GM04504 (cell line): ENCODE data around the gene SH3BGRL2.
A peak's percentile ranks its signal among the peaks of the same experiment; 100 is the strongest.

ENCODE experiments used
- DNase-seq: peaks from one replicate; pipeline ENCODE4 v3.0.0-alpha.2; 2012; ENCODE audit warnings: low read depth

The SH3BGRL2 gene

GRCh38 chr6:79699606-79700005 is 68.5 kb downstream of the SH3BGRL2 start:
- DNase-seq: no peak

GRCh38 chr6:79702691-79703090 is 71.6 kb downstream of the SH3BGRL2 start:
- DNase-seq: no peak

GRCh38 chr6:79704200-79704599 is 73.1 kb downstream of the SH3BGRL2 start:
- no peak for DNase-seq

GRCh38 chr6:79705456-79705995 is 74.4 kb downstream of the SH3BGRL2 start:
- DNase-seq: no peak

DNA sequence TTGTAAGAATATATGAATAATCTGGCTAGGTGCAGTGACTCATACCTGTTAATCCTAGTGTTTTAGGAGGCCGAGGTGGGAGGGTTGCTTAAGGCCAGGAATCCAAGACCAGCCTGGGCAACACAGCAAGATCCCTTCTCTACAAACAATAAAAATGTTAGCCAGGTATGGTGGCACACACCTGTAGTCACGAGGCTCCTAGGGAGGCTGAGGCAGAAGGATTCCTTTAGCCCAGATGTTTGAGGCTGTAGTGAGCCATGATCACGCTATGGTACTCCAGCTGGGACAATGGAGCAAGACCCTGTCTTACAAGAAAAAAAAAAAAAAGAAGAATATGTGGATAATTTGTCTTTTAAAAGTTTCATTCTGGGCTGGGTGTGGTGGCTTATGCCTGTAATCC is 75.4 kb downstream of the SH3BGRL2 start:
- no peak for DNase-seq

- DNase-seq: no peak
Measured at GRCh38 chr6:79707621-79708020, 76.5 kb downstream of the SH3BGRL2 start.

- DNase-seq: no peak
Measured at GRCh38 chr6:79708095-79708791, 77.1 kb downstream of the SH3BGRL2 start.

DNA sequence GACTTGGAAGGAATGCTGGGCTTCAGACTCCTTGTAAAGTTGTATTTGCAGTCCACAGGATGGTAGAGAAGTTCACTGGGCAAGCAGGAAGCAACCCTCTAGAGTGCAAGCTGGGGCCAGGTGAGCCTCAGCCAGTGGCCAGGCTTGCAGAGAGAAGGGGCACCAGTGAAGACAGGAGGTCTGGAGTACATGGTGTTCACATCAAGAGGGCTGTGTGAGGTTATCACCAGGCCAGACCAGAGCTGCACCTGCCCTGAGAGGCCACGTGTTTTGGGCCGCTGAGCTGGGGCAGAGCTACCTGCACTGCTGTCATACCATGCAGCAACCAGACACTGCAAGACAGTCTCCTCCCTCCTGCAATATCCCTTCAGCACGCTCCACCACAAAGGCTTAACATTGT is 79.0 kb downstream of the SH3BGRL2 start:
- DNase-seq: no peak

DNA sequence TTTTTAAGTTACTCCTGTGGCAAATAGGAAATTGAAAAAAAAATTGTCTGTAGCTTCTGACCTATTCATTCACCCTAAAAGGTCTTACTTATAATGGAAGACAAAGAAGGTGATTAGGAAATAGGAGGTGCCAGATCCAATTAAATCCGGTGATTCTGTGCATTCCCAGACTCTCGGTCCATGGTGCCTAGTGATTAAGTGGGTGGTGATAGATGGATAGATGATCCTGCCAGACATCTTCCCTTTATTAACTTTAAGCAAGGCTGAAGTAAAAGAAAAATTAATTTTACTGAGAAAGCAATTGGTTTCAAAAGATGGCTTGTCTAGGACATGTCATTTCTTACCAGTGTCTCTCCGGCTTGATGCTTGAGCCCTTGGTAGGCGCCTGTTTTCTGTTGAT is 80.0 kb downstream of the SH3BGRL2 start:
- no peak for DNase-seq

DNA sequence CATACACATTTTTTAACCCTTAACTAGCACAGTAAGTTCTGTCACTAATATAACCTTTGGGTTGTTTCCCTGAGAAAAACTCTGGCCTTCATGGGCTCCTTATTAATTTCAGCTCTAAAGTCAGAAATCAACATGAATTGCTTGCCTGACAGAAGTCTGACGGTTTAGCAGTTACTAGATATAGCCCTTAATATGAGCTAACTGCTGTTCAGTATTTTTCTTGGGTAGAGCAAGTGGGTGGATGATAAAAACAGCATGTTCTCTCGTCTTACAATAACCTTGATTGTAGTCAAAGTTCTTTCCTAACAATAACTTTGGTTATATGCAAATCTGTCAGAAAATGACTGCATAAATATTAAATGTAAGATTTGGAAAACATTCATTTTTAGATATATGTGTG is 81.0 kb downstream of the SH3BGRL2 start:
- no peak for DNase-seq

GRCh38 chr6:79712616-79713135 is 81.5 kb downstream of the SH3BGRL2 start:
- DNase-seq: no peak

DNA sequence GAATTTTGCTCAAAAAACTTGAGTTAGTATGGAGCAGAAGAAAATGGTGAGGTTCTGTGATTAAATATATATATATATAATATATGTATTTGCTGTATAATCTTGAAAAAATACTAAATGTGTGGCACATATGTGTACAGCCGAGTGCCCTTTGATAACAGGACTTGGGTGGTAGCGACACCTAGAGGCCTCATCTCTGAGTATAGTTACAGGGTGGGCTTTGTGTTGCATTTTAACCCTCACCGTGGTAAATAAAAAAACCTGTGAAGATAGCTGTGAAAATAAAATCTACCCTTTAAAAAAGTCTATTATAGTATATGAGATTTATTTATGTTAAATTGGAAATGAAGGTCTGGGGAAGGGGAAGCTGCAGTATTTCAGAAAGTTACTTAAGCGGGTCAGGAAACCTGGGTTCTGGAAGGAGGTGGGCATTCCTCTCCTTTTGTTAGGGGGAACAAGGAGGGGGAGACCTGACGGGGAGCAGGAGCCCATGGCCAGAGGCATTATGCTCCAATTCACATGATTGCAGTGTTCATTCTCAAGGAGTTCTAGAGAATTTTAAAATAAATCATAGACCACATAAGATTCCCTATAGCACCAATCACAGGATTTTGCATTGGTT is 82.7 kb downstream of the SH3BGRL2 start:
- DNase-seq: peak; percentile 3

GRCh38 chr6:79717989-79718388 is 86.9 kb downstream of the SH3BGRL2 start:
- DNase-seq: no peak

GRCh38 chr6:79718509-79719247 is 87.5 kb downstream of the SH3BGRL2 start:
- peak; percentile 7 for DNase-seq

GRCh38 chr6:79719248-79719960 is 88.3 kb downstream of the SH3BGRL2 start:
- DNase-seq: peak; percentile 5

- DNase-seq: no peak
Measured at GRCh38 chr6:79724816-79725215, 93.7 kb downstream of the SH3BGRL2 start.

GRCh38 chr6:79731471-79731870 is 100.3 kb downstream of the SH3BGRL2 start:
- DNase-seq: no peak

DNA sequence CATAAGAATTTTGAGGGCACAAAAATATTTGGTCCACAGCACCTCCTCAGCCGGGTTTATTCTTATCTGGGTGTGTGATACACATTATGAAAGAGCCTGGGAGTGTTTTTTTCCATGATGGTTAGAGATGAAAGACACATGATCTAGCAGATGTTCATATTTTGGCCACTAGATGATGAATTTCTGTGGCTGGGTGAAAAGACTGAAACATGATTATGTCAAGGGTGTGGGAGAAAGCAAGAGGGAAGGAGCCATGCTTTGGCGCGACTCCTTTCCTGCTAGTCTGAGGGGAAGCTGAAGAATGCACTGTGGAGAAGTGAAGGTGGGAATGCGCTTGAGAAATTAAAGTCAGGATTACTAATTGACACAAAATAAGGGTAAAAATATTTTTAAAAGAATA is 102.3 kb downstream of the SH3BGRL2 start:
- DNase-seq: no peak

DNA sequence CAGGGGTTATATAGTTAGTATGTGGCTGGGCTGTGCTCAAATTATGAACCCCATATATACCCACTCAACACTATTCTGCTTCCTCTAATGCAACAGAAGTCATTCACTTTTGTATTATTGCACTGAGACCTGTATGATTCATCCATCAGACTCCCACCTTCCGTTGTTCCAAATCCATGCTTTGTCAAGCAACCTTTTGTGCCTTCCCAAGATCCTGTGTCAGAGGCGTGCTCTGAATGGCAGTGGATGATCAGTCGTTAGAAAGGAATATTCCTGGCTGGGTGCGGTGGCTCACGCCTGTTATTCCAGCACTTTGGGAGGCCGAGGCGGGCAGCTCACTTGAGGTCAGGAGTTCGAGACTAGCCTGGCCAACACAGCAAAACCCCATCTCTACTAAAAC is 103.2 kb downstream of the SH3BGRL2 start:
- DNase-seq: no peak

- no peak for DNase-seq
Measured at GRCh38 chr6:79735183-79735582, 104.1 kb downstream of the SH3BGRL2 start.

DNA sequence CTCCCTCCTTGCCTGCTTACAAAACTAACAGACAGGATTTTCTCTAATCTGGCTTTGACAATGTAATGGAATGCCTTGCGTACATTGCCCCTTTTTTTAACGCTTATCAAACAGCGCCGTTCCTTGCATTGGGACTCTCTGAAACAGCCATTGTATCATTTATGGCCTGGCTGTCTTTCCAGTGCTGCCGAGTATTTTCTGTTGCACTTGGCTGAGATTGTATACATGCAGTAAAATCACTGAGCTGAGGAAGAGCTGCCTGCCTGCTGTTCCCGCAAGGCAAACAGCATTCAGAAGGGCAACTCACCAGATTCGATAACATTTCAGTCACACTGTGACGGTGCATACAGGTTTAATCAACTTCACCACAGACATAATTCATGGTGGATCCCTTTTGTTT is 106.0 kb downstream of the SH3BGRL2 start:
- no peak for DNase-seq

GRCh38 chr6:79742030-79742429 is 110.9 kb downstream of the SH3BGRL2 start:
- DNase-seq: no peak
